Measurements from ENCODE around the gene ARHGEF19. TPM values are rescaled to one million over a fixed set of nuclear protein-coding genes. Genes with fewer than 3 reads are reported as not detected.
"Not testable (repeated sequence)": the region's sequence is repeated elsewhere in the genome, so short reads cannot be mapped to it uniquely, and the experiment has no call there.

The ARHGEF19 gene
- total and polyA plus RNA-seq, 2 donors from 2014 or later, result 3.5 to 8.2 TPM

DNA sequence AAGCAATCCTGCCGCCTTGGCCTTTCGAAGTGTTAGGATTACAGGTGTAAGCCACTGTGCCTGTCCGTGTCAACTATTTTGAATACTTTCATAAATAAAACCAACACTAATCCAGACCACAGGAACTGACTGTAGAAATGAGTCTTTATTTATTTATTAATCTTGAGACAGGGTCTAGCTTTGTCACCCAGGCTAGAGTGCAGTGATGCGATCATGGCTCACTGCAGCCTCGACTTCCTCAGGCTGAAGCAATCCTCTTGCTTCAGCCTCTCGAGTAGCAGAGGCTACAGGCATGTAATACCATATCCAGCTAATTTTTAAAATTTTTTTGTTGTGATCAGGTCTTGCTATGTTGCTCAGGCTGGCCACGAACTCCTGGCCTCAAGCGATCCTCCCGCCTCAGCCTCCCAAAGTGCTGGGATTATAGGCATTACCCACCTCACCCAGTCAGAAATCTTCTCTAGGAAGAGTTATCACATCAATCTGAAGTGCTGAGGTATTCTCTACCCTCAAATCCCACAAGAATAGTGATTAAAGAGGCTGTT, 46.2 kb upstream of the ARHGEF19 start:
- TF ChIP-seq, protein P1, sequence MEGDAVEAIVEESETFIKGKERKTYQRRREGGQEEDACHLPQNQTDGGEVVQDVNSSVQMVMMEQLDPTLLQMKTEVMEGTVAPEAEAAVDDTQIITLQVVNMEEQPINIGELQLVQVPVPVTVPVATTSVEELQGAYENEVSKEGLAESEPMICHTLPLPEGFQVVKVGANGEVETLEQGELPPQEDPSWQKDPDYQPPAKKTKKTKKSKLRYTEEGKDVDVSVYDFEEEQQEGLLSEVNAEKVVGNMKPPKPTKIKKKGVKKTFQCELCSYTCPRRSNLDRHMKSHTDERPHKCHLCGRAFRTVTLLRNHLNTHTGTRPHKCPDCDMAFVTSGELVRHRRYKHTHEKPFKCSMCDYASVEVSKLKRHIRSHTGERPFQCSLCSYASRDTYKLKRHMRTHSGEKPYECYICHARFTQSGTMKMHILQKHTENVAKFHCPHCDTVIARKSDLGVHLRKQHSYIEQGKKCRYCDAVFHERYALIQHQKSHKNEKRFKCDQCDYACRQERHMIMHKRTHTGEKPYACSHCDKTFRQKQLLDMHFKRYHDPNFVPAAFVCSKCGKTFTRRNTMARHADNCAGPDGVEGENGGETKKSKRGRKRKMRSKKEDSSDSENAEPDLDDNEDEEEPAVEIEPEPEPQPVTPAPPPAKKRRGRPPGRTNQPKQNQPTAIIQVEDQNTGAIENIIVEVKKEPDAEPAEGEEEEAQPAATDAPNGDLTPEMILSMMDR (IDR thresholded peaks at IDR 0.05; ENCODE audit: borderline replicate concordance, extremely low read depth, insufficient read depth), result no peak
- DNase-seq (no peak), FAIRE-seq (no peak)
- intact Hi-C loops (cut with DNase I), result no loop called here
- Histone ChIP-seq H3K27ac (ENCODE audit: low read depth in 2 of 2, low read length in 2 of 2) (no peak overlapping the region), H3K4me3 (ENCODE audit: low read length in 3 of 3) (no peak overlapping the region), H3K4me1 (ENCODE audit: control insufficient read depth in 2 of 3, insufficient read depth in 2 of 3, low read depth in 1 of 3, low read length in 3 of 3) (no peaks in the 10 kb centered on the region), H3K27me3 (ENCODE audit: control insufficient read depth, insufficient read depth, low read length) (no peaks in the 10 kb centered on the region), H3K9ac (ENCODE audit: low read length in 3 of 3) (no peak overlapping the region), H3K9me3 (ENCODE audit: control insufficient read depth in 2 of 3, insufficient read depth in 1 of 3, low read length in 3 of 3) (no peaks in the 10 kb centered on the region), H3K36me3 (ENCODE audit: control insufficient read depth in 2 of 3, insufficient read depth in 3 of 3, low read length in 3 of 3) (peaks cover 0 to 23% (median 9%) of the 10 kb centered on the region in 3 donors)

DNA sequence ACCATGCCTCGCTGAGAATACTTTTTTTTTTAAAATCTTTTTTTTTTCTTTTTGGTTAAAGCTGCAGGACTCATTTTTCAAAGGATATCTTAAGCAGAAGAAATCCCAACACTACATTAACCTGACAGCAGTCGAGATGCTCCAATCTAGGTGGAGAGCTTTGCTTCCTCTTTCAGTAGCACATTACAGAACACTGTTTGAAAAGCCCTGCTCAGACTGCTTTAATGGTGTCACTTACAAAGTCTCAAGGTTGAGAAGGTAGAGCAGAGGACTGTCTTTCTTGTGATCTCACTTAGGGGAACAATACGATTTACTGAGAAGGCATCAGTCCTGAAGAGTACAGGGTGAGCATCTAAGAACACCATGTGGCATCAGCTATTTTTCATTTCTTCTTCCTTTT, 45.5 kb upstream of the ARHGEF19 start:
- intact Hi-C loops (cut with DNase I), result no loop called here
- no peak for FAIRE-seq

DNA sequence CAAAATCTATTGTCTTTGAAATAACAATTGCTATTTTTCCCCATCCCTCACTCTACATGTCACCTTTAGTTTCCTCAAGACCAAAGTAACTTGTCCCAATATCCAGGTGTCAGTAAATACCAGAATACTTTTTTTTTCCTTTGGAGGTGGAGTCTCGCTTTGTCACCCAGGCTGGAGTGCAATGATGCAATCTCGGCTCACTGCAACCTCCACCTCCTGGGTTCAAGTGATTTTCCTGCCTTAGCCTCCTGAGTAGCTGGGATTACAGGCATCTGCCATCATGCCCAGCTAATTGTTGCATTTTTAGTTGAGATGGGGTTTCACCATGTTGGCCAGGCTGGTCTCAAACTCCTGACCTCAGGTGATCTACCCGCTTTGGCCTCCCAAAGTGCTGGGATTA, 45.1 kb upstream of the ARHGEF19 start:
- peaks cover 0 to 29% (median 11%) of the 10 kb centered on the region in 3 donors for H3K36me3 ChIP-seq (ENCODE audit: control insufficient read depth in 2 of 3, insufficient read depth in 3 of 3, low read length in 3 of 3)
- intact Hi-C loops (cut with DNase I); FAIRE-seq; H3K27me3 ChIP-seq (ENCODE audit: control insufficient read depth, insufficient read depth, low read length); DNase-seq; H3K4me1 ChIP-seq (ENCODE audit: control insufficient read depth in 2 of 3, insufficient read depth in 2 of 3, low read depth in 1 of 3, low read length in 3 of 3); H3K27ac ChIP-seq (ENCODE audit: low read depth in 2 of 2, low read length in 2 of 2); H3K9me3 ChIP-seq (ENCODE audit: control insufficient read depth in 2 of 3, insufficient read depth in 1 of 3, low read length in 3 of 3); H3K9ac ChIP-seq (ENCODE audit: low read length in 3 of 3); H3K4me3 ChIP-seq (ENCODE audit: low read length in 3 of 3): not testable (repeated sequence)

More for the DNA sequence above, 45.5 kb upstream of the ARHGEF19 start:
- no peak overlapping the region for H3K4me3 ChIP-seq (ENCODE audit: low read length in 3 of 3)
- no peak for DNase-seq
- TF ChIP-seq, protein P1 (IDR thresholded peaks at IDR 0.05; ENCODE audit: borderline replicate concordance, extremely low read depth, insufficient read depth), result no peak
- H3K4me1 ChIP-seq (ENCODE audit: control insufficient read depth in 2 of 3, insufficient read depth in 2 of 3, low read depth in 1 of 3, low read length in 3 of 3), result no peaks in the 10 kb centered on the region
- peaks cover 0 to 24% (median 10%) of the 10 kb centered on the region in 3 donors for H3K36me3 ChIP-seq (ENCODE audit: control insufficient read depth in 2 of 3, insufficient read depth in 3 of 3, low read length in 3 of 3)
- no peak overlapping the region for H3K27ac ChIP-seq (ENCODE audit: low read depth in 2 of 2, low read length in 2 of 2)
- H3K9ac ChIP-seq (ENCODE audit: low read length in 3 of 3), result no peak overlapping the region
- H3K9me3 ChIP-seq (ENCODE audit: control insufficient read depth in 2 of 3, insufficient read depth in 1 of 3, low read length in 3 of 3), result no peaks in the 10 kb centered on the region
- H3K27me3 ChIP-seq (ENCODE audit: control insufficient read depth, insufficient read depth, low read length), result no peaks in the 10 kb centered on the region

DNA sequence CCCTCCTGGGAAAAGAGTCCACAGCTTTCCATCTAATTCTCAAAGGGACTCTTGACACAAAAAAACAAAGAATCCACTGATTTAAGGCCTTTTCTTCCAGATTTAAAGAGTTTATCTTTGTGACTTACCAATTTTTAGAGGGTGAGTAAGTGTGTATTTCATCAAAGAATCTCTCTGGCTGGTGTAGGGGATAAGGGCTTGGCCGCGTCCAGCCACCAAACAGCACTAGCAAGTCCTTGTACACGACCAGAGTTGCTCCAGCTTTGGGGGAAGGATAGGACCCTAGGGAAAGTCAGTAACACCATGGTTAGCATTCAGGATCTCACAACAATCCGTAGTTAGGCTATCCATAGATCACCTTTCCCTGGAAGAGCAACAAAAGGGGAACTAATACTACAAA, 44.0 kb upstream of the ARHGEF19 start:
- intact Hi-C loops (cut with DNase I), result no loop called here

More for the DNA sequence above, 44.0 kb upstream of the ARHGEF19 start:
- Histone ChIP-seq H3K27ac (ENCODE audit: low read depth in 2 of 2, low read length in 2 of 2) (no peak overlapping the region), H3K27me3 (ENCODE audit: control insufficient read depth, insufficient read depth, low read length) (no peaks in the 10 kb centered on the region), H3K9ac (ENCODE audit: low read length in 3 of 3) (no peak overlapping the region), H3K4me1 (ENCODE audit: control insufficient read depth in 2 of 3, insufficient read depth in 2 of 3, low read depth in 1 of 3, low read length in 3 of 3) (no peaks in the 10 kb centered on the region), H3K4me3 (ENCODE audit: low read length in 3 of 3) (no peak overlapping the region), H3K9me3 (ENCODE audit: control insufficient read depth in 2 of 3, insufficient read depth in 1 of 3, low read length in 3 of 3) (no peaks in the 10 kb centered on the region), H3K36me3 (ENCODE audit: control insufficient read depth in 2 of 3, insufficient read depth in 3 of 3, low read length in 3 of 3) (peaks cover 0 to 39% (median 19%) of the 10 kb centered on the region in 3 donors)
- DNase-seq, result no peak
- TF ChIP-seq, protein P1 (IDR thresholded peaks at IDR 0.05; ENCODE audit: borderline replicate concordance, extremely low read depth, insufficient read depth), result no peak
- no peak for FAIRE-seq

Data from kidney (tissue), 14 donors.